SK-N-SH treated with all-trans-retinoic acid at 6 μM for 48 hours (cell line): ENCODE results near the gene NEBL.

Experiments
- BACH2 ChIP-seq: fragments of 250-450 bp; sonication (Bioruptor Pico); IDR thresholded peaks from 2 replicates; pipeline ENCODE4 v1.9.0; 2021; ENCODE audit warnings: mild to moderate bottlenecking, borderline replicate concordance
- CSDC2 ChIP-seq: fragments of 250-450 bp; sonication (Bioruptor Pico); IDR thresholded peaks from 2 replicates; pipeline ENCODE4 v1.5.0; 2020; ENCODE audit warnings: mild to moderate bottlenecking, moderate library complexity
- PPARA ChIP-seq: fragments of 250-450 bp; sonication (Bioruptor Pico); IDR thresholded peaks from 2 replicates; pipeline ENCODE4 v1.5.0; 2020; ENCODE audit warnings: mild to moderate bottlenecking, borderline replicate concordance
- TOX ChIP-seq: fragments of 250-450 bp; sonication (Bioruptor Pico); IDR thresholded peaks from 2 replicates; pipeline ENCODE4 v1.8.0; 2021; ENCODE audit warnings: mild to moderate bottlenecking, moderate library complexity, borderline replicate concordance
- ZFP3 ChIP-seq: fragments of 250-450 bp; sonication (Bioruptor Pico); IDR thresholded peaks from 2 replicates; pipeline ENCODE4 v1.5.0; 2020; ENCODE audit warnings: mild to moderate bottlenecking, moderate library complexity
- ZNF565 ChIP-seq: fragments of 450-650 bp; formaldehyde crosslinking; conservative IDR thresholded peaks from 2 replicates; pipeline ENCODE4 v1.5.0; 2020; ENCODE audit warnings: low read depth, mild to moderate bottlenecking, moderate library complexity
- ZNF8 ChIP-seq: fragments of 450-650 bp; formaldehyde crosslinking; IDR thresholded peaks from 2 replicates; pipeline ENCODE4 v1.5.0; 2020; ENCODE audit warnings: mild to moderate bottlenecking, moderate library complexity

- no peak for TF ChIP-seq CSDC2
- TF ChIP-seq ZNF8 (CRISPR knock-in tag), result no peak
- TF ChIP-seq ZNF565 (CRISPR knock-in tag), result no peak
- no peak for TF ChIP-seq TOX (CRISPR knock-in tag)
- TF ChIP-seq PPARA (CRISPR knock-in tag), result no peak
- no peak for TF ChIP-seq BACH2 (CRISPR knock-in tag)
- no peak for TF ChIP-seq ZFP3 (CRISPR knock-in tag)
Observed at GRCh38 chr10:20945546-20946332, 48.6 kb upstream of the NEBL start.
